GM12872 (cell line): ENCODE results near the gene CYLD.

Experiments
- CTCF ChIP-seq: IDR thresholded peaks from 3 replicates; pipeline ENCODE4 v1.5.1; 2011; ENCODE audit warnings: low read depth, mild to moderate bottlenecking, low read length, moderate library complexity; ENCODE audit not compliant: insufficient read depth

The CYLD gene

GRCh38 chr16:50761267-50761666, 19.4 kb downstream of the CYLD start:
- TF ChIP-seq CTCF = no peak

GRCh38 chr16:50762241-50762640, 20.4 kb downstream of the CYLD start:
- TF ChIP-seq CTCF = no peak

DNA sequence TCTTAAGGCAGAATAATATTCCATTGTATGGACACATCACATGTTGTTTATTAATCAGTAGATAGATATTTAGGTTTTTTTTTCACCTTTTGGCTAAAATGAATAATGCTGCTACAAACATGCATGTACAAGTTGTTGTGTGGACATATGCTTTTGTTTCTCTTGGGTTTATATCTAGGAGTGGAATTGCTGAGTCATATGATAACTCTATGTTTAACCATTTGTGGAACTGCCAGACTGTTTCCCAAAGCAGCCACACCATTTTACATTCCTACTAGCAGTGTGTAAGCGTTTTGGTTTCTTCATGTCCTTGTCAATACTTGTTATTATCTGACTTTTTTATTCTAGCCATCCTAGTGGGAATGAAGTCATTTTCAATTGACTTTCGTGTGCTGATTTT, 21.3 kb downstream of the CYLD start:
- no peak for TF ChIP-seq CTCF

DNA sequence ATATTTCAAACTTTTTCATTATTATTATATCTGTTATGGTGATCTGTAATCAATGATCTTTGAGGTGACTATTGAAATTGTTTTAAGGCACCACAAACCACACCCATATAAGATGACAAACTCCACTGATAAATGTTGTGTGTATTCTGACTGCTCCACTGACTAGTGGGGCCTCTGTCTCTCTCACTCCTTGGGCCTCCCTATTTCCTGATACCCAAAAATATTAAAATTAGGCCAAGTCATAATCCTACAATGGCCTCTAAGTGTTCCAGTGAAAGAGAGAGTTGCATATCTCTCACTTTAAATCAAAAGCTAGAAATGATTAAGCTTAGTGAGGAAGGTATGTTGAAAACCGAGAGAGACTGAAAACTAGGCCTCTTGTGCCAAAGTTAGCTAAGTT, 23.4 kb downstream of the CYLD start:
- no peak for TF ChIP-seq CTCF

- no peak for TF ChIP-seq CTCF
Observed at GRCh38 chr16:50765861-50766260, 24.0 kb downstream of the CYLD start.

DNA sequence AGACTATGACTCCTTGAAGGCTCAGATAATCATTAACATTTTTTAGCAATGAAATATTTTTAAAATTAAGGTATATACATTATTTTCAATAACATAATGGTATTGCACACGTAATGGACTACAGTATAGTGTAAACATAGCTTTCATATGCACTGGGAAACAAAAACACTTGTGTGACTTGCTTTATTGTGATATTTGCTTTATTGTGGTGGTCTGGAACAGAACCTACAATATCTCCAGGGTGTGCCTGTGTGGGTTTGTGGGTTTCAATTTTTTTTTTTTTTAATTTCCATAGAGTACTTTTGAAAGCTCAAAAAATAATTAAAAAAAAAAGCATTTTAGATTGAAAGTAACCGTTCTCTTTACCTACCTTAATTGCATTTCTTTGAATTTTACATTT, 25.3 kb downstream of the CYLD start:
- TF ChIP-seq CTCF = no peak

DNA sequence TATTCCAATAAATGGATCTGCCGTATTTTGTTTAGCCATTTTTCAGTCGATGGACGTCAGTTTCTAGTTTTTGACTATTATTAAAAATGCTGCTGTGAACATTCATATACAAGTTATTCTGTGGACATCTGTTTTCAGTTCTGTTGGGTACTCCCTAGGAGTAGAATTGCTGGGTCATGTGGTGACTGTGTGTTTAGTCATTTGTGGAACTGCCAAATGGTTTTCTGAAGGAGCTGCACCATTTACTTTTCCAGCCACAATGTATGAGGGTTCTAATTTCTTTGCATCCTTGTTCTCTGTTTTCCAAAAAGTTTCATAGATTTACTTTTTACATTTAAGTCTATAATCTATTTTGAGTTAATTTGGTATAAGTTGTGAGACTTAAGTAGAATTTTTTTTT, 29.5 kb downstream of the CYLD start:
- TF ChIP-seq CTCF = no peak

DNA sequence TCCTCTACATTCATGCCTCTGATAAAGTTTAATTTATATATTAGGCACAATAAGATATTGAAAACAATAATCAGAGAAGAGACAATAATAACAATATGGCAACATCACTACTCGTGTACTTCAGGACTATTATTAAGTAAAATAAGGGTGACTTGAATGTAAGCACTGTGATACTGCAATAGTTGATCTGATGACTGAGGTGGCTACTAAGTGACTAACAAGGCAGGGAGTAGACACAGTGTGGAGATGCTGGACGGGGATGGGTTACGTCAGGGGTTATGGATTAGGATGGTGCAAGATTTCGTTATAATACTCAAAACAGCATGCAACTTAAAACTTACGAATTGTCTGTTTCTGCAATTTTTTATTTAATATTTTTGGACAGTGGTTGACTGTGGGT, 32.5 kb downstream of the CYLD start:
- TF ChIP-seq CTCF = no peak
